ENCODE results near the gene CAMTA1.

Gene CAMTA1

DNA sequence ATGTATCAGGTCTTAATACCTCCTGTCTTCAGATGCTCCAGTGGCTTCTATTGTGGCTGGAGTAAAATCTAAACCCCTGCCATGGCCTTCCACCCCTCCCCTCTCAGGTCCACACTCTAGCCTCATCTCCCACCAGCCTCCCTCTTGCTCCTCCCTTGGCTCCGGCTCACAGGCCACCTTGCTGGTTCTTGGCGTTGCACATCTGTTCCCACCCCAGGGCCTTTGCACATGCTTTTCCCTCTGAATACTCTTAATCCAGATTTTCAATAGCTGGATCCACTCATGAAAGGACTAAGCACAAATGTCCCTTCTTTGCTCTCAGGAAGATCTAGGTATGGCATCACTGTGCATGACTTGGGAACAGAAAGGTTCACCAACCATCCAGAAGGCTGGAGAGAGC, 570.4 kb downstream of the CAMTA1 start:
- no peak for ATAC-seq
- TF ChIP-seq, protein P1, sequence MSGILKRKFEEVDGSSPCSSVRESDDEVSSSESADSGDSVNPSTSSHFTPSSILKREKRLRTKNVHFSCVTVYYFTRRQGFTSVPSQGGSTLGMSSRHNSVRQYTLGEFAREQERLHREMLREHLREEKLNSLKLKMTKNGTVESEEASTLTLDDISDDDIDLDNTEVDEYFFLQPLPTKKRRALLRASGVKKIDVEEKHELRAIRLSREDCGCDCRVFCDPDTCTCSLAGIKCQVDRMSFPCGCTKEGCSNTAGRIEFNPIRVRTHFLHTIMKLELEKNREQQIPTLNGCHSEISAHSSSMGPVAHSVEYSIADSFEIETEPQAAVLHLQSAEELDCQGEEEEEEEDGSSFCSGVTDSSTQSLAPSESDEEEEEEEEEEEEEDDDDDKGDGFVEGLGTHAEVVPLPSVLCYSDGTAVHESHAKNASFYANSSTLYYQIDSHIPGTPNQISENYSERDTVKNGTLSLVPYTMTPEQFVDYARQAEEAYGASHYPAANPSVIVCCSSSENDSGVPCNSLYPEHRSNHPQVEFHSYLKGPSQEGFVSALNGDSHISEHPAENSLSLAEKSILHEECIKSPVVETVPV (CRISPR knock-in tag; IDR thresholded peaks at IDR 0.05), result no peak
- TF ChIP-seq ZC3H10 (CRISPR knock-in tag; IDR thresholded peaks at IDR 0.05) (no peak), PATZ1 (CRISPR knock-in tag; IDR thresholded peaks at IDR 0.05; ENCODE audit: borderline replicate concordance) (no peak), RARB (CRISPR knock-in tag; IDR thresholded peaks at IDR 0.05) (no peak), ISL1 (CRISPR knock-in tag; IDR thresholded peaks at IDR 0.05) (no peak), ZNF565 (CRISPR knock-in tag; conservative IDR thresholded peaks at IDR 0.05; ENCODE audit: low read depth) (no peak), ZNF8 (CRISPR knock-in tag; IDR thresholded peaks at IDR 0.05) (no peak), BACH2 (CRISPR knock-in tag; IDR thresholded peaks at IDR 0.05; ENCODE audit: borderline replicate concordance) (no peak), GLIS3 (CRISPR knock-in tag; IDR thresholded peaks at IDR 0.05) (no peak), CSDC2 (CRISPR knock-in tag; IDR thresholded peaks at IDR 0.05) (no peak), TOX (CRISPR knock-in tag; IDR thresholded peaks at IDR 0.05; ENCODE audit: borderline replicate concordance) (no peak)

DNA sequence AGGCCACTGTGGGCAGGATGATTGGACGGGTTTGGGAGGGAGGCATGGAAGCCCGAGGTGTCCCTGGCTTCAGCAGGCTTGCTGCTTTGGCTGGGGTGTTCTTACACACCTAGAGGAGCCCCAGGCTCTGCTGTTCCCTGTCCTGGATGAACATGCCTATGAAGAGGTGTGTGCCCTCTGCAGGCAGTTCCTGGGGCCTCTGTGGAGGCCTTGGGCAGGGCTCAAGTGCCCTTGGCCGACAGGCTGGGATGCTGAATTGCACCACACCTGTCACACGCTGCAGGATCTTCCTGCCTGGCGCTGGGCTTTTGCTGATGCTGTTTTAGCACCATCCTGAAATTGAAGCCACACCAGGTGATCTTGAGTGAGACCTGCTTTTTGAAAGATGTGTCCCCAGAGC, 570.8 kb downstream of the CAMTA1 start:
- no peak for ATAC-seq
- TF ChIP-seq ZC3H10 (CRISPR knock-in tag; IDR thresholded peaks at IDR 0.05) (no peak), PATZ1 (CRISPR knock-in tag; IDR thresholded peaks at IDR 0.05; ENCODE audit: borderline replicate concordance) (no peak)

DNA sequence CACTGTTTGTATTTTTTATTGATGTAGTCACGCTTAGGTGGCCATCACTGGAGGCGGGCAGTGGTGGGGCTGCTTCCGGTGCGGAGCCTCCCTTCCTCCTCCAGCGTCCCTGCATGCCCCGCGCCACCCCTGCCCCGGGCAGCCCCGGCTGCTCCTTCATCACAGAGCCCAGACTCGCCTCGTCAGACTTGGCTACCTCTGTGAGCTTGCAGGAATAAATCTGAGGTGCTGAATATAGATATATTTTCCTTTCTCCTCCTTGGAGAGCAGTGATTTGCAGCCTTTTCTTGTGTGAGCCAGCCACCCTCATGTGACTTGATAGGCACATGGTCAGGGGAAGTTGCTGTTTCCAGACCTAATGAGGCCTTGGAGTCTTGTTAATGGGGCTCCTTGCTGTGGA, 573.2 kb downstream of the CAMTA1 start:
- no peak for ATAC-seq

DNA sequence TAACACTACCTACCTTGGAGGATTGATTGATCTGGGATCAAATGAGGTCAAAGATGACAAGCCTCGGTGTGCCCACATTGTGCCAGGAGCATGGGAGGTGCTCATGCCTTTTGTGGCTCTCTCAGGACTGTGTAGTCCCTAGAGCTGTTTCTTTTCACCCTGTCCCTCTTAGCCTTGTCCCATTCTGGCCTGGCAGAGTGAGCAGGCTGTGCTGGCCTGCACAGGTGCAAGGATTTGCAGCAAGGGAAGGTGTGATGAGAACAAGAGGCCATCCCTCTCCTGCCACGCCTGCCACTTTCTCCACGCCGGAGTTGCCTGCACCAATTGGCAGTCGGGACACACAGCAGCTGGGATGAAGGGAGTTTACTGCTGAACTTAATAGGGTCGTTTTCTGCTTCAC, 575.3 kb downstream of the CAMTA1 start:
- no peak for ATAC-seq
- TF ChIP-seq ZC3H10 (CRISPR knock-in tag; IDR thresholded peaks at IDR 0.05) (no peak), TOX (CRISPR knock-in tag; IDR thresholded peaks at IDR 0.05; ENCODE audit: borderline replicate concordance) (no peak), TSHZ2 (CRISPR knock-in tag; IDR thresholded peaks at IDR 0.05) (no peak), SNAI2 (CRISPR knock-in tag; IDR thresholded peaks at IDR 0.05) (no peak), OSR1 (CRISPR knock-in tag; IDR thresholded peaks at IDR 0.05) (no peak), ZFP30 (CRISPR knock-in tag; IDR thresholded peaks at IDR 0.05) (no peak), ARNTL (CRISPR knock-in tag; IDR thresholded peaks at IDR 0.05; ENCODE audit: borderline replicate concordance, low read depth) (no peak), CSDC2 (CRISPR knock-in tag; IDR thresholded peaks at IDR 0.05) (no peak), ESRRG (CRISPR knock-in tag; IDR thresholded peaks at IDR 0.05) (no peak), ZNF565 (CRISPR knock-in tag; conservative IDR thresholded peaks at IDR 0.05; ENCODE audit: low read depth) (no peak), ISL1 (CRISPR knock-in tag; IDR thresholded peaks at IDR 0.05) (no peak), TCF4 (CRISPR knock-in tag; IDR thresholded peaks at IDR 0.05; ENCODE audit: borderline replicate concordance) (no peak)

More for the DNA sequence above, 573.2 kb downstream of the CAMTA1 start:
- TF ChIP-seq ZFP3 (CRISPR knock-in tag; IDR thresholded peaks at IDR 0.05), result no peak
- TF ChIP-seq ESRRG (CRISPR knock-in tag; IDR thresholded peaks at IDR 0.05), result no peak
- TF ChIP-seq ZNF565 (CRISPR knock-in tag; conservative IDR thresholded peaks at IDR 0.05; ENCODE audit: low read depth), result no peak
- TF ChIP-seq TOX (CRISPR knock-in tag; IDR thresholded peaks at IDR 0.05; ENCODE audit: borderline replicate concordance), result no peak
- TF ChIP-seq ZC3H10 (CRISPR knock-in tag; IDR thresholded peaks at IDR 0.05), result no peak
- TF ChIP-seq, protein P1 (CRISPR knock-in tag; IDR thresholded peaks at IDR 0.05), result no peak
- no peak for TF ChIP-seq RARB (CRISPR knock-in tag; IDR thresholded peaks at IDR 0.05)
- no peak for TF ChIP-seq CREB5 (CRISPR knock-in tag; IDR thresholded peaks at IDR 0.05; ENCODE audit: low read depth)
- TF ChIP-seq ISL1 (CRISPR knock-in tag; IDR thresholded peaks at IDR 0.05), result no peak
- no peak for TF ChIP-seq BACH2 (CRISPR knock-in tag; IDR thresholded peaks at IDR 0.05; ENCODE audit: borderline replicate concordance)
- no peak for TF ChIP-seq ZFP30 (CRISPR knock-in tag; IDR thresholded peaks at IDR 0.05)
- no peak for TF ChIP-seq TCF4 (CRISPR knock-in tag; IDR thresholded peaks at IDR 0.05; ENCODE audit: borderline replicate concordance)
- no peak for TF ChIP-seq ZNF8 (CRISPR knock-in tag; IDR thresholded peaks at IDR 0.05)
- no peak for TF ChIP-seq GLIS3 (CRISPR knock-in tag; IDR thresholded peaks at IDR 0.05)
- TF ChIP-seq ARNTL (CRISPR knock-in tag; IDR thresholded peaks at IDR 0.05; ENCODE audit: borderline replicate concordance, low read depth), result no peak
